Esophagus muscularis mucosa (tissue), 4 donors: ENCODE data around the gene TENM4. TPM values are rescaled to one million over a fixed set of nuclear protein-coding genes. Genes with fewer than 3 reads are reported as not detected.

Experiments used
- DNase-seq: peaks from one replicate; pipeline ENCODE4 v3.0.0-alpha.2; 2017; ENCODE audit errors: extremely low spot score
- H3K27ac ChIP-seq, 4 donors: fragments of 200-600 bp; sonication (generic); replicated peaks in 1 of 4; 1 replicate in 3 of 4; 2 replicates in 1 of 4; pipeline ENCODE4 v1.5.1; 2016 to 2019; ENCODE audit warnings: mild to moderate bottlenecking in 1 of 4
- H3K27me3 ChIP-seq, 4 donors: fragments of 200-600 bp; sonication (generic); one replicate each; pipeline versions ENCODE4 v1.5.1 to v1.6.0; 2016 to 2019
- H3K36me3 ChIP-seq, 4 donors: fragments of 200-600 bp; sonication (generic); one replicate each; pipeline ENCODE4 v1.5.1; 2016 to 2019
- H3K4me1 ChIP-seq, 4 donors: fragments of 200-600 bp; sonication (generic); one replicate each; pipeline ENCODE4 v1.5.1; 2016 to 2019
- H3K4me3 ChIP-seq, 4 donors: fragments of 200-600 bp; sonication (generic); 1 replicate in 2 of 4; 2 replicates in 2 of 4; pipeline ENCODE4 v1.5.1; 2016 to 2019; ENCODE audit warnings: mild to moderate bottlenecking in 4 of 4, moderate library complexity in 1 of 4
- H3K9me3 ChIP-seq, 4 donors: fragments of 200-600 bp; sonication (generic); 1 replicate in 3 of 4; 2 replicates in 1 of 4; pipeline ENCODE4 v1.5.1; 2016 to 2019
- EP300 ChIP-seq: sonication (generic); formaldehyde crosslinking; IDR thresholded peaks from one replicate; pipeline ENCODE4 v1.6.1; 2017; ENCODE audit warnings: antibody characterized with exemption
- POLR2A ChIP-seq: fragments of 450-650 bp; IDR thresholded peaks from one replicate; pipeline ENCODE4 v1.6.1; 2017; ENCODE audit warnings: antibody characterized with exemption, moderate library complexity, mild to moderate bottlenecking, low read depth
- POLR2AphosphoS5 ChIP-seq, 2 donors: sonication (generic); formaldehyde crosslinking; IDR thresholded peaks; one replicate each; pipeline ENCODE4 v1.6.1; 2017; ENCODE audit warnings: antibody characterized with exemption in 2 of 2
- WGBS: methylation state at CpG from one replicate; pipeline ENCODE4 v1.1.5; 2018; 5-methylcytosine and 5-hydroxymethylcytosine counted together
- intact Hi-C: fragments of 100-400 bp; cut with DNase I; formaldehyde crosslinking; loops from one replicate; pipeline ENCODE4 v1.15.1; 2023
- total RNA-seq, 4 donors: library from RNA; depleted of rRNA; stranded (reverse); fragments of >200 nt; gene quantifications; one replicate each; pipeline versions ENCODE4 v1.1.0 to v1.2.1, GENCODE V29; 2016
- TF ChIP-seq, protein P1 (sequence below), 3 experiments: fragments of 200-600 bp in 2 of 3; fragments of 450-650 bp in 1 of 3; sonication (generic) in 2 of 3; IDR thresholded peaks; one replicate each; pipeline ENCODE4 v1.5.1; 2017 to 2019; ENCODE audit warnings: antibody characterized with exemption in 3 of 3, mild to moderate bottlenecking in 2 of 3, moderate library complexity in 1 of 3

Gene TENM4
- total RNA-seq, 4 donors from 2014 or later = 4.1 to 9.6 (median 8.0) TPM

DNA sequence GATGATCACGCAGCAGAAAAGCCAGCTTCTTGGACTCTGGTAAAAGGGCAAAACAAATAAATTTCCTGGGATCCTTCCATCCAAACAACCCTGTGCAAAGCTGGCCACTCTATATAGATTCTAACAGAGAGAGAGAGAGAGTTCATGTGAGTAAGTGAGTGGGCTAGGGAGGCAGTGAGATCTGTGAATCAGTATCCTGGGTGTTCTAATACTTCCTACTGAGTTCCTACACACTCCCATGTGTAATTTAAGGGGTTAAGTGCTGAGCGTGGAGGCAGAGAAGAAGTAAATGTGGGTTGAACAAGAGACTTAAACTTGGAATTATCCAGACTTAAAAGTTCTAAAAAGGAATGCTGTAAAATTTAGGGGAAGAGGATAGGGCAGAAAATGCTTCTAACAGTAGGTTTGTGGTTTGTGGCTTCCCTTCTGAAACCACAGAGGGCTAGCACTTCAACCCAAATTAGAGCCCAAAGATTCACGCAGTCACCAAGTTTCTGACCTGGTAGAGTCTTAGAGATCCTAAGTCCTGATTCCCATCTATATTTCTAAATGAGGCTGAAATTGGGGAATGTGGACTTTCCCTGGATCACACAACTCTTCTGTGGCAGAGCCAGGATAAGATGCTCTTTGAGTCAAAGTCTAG lies 413.9 kb downstream of the TENM4 start:
- Histone ChIP-seq H3K27ac (no peak overlapping the region), H3K27me3 (no peaks in the 10 kb centered on the region), H3K9me3 (no peaks in the 10 kb centered on the region), H3K4me1 (peaks cover 5 to 20% (median 12%) of the 10 kb centered on the region in 4 donors), H3K4me3 (no peak overlapping the region), H3K36me3 (no peaks in the 10 kb centered on the region)
- TF ChIP-seq, protein P1, sequence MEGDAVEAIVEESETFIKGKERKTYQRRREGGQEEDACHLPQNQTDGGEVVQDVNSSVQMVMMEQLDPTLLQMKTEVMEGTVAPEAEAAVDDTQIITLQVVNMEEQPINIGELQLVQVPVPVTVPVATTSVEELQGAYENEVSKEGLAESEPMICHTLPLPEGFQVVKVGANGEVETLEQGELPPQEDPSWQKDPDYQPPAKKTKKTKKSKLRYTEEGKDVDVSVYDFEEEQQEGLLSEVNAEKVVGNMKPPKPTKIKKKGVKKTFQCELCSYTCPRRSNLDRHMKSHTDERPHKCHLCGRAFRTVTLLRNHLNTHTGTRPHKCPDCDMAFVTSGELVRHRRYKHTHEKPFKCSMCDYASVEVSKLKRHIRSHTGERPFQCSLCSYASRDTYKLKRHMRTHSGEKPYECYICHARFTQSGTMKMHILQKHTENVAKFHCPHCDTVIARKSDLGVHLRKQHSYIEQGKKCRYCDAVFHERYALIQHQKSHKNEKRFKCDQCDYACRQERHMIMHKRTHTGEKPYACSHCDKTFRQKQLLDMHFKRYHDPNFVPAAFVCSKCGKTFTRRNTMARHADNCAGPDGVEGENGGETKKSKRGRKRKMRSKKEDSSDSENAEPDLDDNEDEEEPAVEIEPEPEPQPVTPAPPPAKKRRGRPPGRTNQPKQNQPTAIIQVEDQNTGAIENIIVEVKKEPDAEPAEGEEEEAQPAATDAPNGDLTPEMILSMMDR (IDR thresholded peaks at IDR 0.05) = no peak
- TF ChIP-seq POLR2A (no peak), EP300 (no peak), POLR2AphosphoS5 (IDR thresholded peaks at IDR 0.05) (no peak)
- intact Hi-C loops = no loop called here
- WGBS = 76% methylated on average over 3 of the region's 3 CpGs
- DNase-seq = no peak

DNA sequence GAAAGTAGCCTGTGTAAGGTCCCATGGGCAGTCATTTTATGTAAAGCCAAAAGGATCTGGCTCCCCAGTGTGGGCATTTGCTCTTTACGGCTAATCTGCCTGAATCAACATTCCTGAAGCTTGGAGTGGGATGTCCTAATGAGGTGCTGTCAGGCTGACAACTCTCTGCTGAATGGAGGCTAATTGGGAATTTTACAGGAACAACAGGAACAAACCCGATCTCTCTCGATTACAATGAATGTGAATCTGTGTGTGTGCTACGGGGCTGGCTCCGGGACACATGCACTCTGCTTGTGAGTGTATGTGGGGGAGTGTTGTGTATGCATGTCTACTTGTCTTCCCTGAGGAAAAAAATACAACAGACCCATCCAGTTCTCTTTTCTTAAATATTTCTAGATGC lies 415.2 kb downstream of the TENM4 start:
- Histone ChIP-seq H3K9me3 (no peaks in the 10 kb centered on the region), H3K4me3 (no peak overlapping the region), H3K4me1 (peaks cover 3 to 10% (median 6%) of the 10 kb centered on the region in 4 donors), H3K27me3 (no peaks in the 10 kb centered on the region), H3K27ac (no peak overlapping the region), H3K36me3 (no peaks in the 10 kb centered on the region)
- TF ChIP-seq, protein P1 (IDR thresholded peaks at IDR 0.05) = no peak
- TF ChIP-seq POLR2A (no peak), EP300 (no peak), POLR2AphosphoS5 (IDR thresholded peaks at IDR 0.05) (no peak)
- WGBS = 76% methylated on average over 5 of the region's 5 CpGs
- intact Hi-C loops = no loop called here
- no peak for DNase-seq

DNA sequence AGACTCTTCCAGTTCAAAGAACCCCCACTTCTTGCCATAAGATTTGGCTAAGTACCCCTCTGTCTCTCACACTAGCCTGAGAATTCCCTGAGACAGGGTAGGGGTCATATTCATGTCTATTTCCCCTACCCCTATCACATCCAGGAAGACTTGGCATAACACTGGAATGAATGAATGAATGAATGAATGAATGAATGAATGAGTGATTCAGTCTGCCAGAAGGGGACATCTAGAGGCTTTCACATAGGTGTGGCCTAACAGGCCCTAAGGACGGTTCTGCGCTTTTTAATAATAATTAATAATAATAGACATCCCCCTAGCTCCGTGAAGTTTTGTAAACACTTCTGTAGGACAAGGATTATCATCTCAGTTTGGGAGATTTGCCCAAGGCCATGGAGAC lies 415.7 kb downstream of the TENM4 start:
- intact Hi-C loops = no loop called here
- Histone ChIP-seq H3K36me3 (no peaks in the 10 kb centered on the region), H3K4me3 (no peak overlapping the region), H3K4me1 (peaks cover 0 to 5% (median under 1%) of the 10 kb centered on the region in 4 donors), H3K9me3 (no peaks in the 10 kb centered on the region), H3K27ac (no peak overlapping the region), H3K27me3 (no peaks in the 10 kb centered on the region)
- TF ChIP-seq POLR2A (no peak), EP300 (no peak), POLR2AphosphoS5 (IDR thresholded peaks at IDR 0.05) (no peak)
- TF ChIP-seq, protein P1 (IDR thresholded peaks at IDR 0.05) = no peak
- no peak for DNase-seq
- 74% methylated on average over 3 of the region's 3 CpGs for WGBS

DNA sequence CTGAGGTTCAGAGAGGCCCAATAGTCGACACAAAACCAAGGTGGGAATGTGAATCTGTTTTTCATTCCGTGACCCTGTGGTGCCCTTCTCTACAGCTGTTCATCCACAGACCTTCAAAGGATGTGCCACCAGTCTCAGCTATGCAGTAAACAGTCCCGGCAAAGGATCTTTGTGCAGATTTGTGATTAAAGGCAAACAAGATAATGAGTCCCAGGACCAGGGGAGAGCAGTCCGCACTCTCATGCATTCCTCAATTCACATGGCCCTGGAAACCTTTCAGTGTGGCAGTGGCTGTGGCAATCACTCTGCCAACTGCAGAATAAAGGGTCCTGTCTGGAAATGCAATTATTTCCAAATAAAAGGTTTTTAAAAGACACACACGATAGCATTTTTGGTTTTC lies 418.6 kb downstream of the TENM4 start:
- Histone ChIP-seq H3K27ac (no peak overlapping the region), H3K27me3 (no peaks in the 10 kb centered on the region), H3K4me1 (no peaks in the 10 kb centered on the region), H3K4me3 (no peak overlapping the region), H3K36me3 (no peaks in the 10 kb centered on the region), H3K9me3 (no peaks in the 10 kb centered on the region)
- DNase-seq = no peak
- TF ChIP-seq POLR2AphosphoS5 (IDR thresholded peaks at IDR 0.05) (no peak), EP300 (no peak), POLR2A (no peak)
- TF ChIP-seq, protein P1 (IDR thresholded peaks at IDR 0.05) = no peak
- WGBS = 86% methylated on average over 5 of the region's 5 CpGs
- intact Hi-C loops = no loop called here

DNA sequence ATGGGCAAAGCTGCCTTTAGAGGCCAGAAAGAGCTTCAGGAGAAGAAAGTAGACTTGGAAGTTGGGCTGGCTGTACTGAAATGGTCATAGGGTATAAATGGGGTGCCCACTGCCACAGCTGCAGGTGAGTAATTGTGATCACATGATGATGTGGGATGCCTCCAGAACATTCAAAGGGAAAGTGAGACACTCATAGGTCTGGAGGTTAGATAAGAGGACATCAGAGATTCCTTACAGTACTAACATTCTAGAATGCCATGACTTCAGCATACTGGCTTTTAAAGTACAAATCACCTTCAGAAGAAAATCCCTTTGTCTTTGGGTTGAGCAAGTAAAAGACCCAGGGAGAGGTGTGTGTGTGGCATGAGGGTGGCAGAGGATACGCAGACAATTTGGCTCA lies 419.2 kb downstream of the TENM4 start:
- TF ChIP-seq POLR2AphosphoS5 (IDR thresholded peaks at IDR 0.05) (no peak), EP300 (no peak), POLR2A (no peak)
- TF ChIP-seq, protein P1 (IDR thresholded peaks at IDR 0.05) = no peak
- no peaks in the 10 kb centered on the region for H3K27me3 ChIP-seq
- no peak overlapping the region for H3K4me3 ChIP-seq
- intact Hi-C loops = no loop called here
- WGBS = 100% methylated on average over 1 of the region's 1 CpG
- H3K27ac ChIP-seq = no peak overlapping the region
- H3K9me3 ChIP-seq = no peaks in the 10 kb centered on the region
- DNase-seq = no peak
- H3K4me1 ChIP-seq = no peaks in the 10 kb centered on the region
- H3K36me3 ChIP-seq = no peaks in the 10 kb centered on the region
